Activated naive CD8-positive, alpha-beta T cell treated with anti-CD3 and anti-CD28 coated beads, Interleukin-2, amount 50 U/mL, for 16 hours (primary cell): ENCODE measurements around the gene GJA1.
"Not testable (repeated sequence)": the region's sequence is repeated elsewhere in the genome, so short reads cannot be mapped to it uniquely, and the experiment has no call there.

ENCODE experiments used
- DNase-seq: peaks from one replicate; pipeline ENCODE4 v3.0.0-alpha.2; 2020; ENCODE audit warnings: low read depth, low spot score

Gene GJA1

DNA sequence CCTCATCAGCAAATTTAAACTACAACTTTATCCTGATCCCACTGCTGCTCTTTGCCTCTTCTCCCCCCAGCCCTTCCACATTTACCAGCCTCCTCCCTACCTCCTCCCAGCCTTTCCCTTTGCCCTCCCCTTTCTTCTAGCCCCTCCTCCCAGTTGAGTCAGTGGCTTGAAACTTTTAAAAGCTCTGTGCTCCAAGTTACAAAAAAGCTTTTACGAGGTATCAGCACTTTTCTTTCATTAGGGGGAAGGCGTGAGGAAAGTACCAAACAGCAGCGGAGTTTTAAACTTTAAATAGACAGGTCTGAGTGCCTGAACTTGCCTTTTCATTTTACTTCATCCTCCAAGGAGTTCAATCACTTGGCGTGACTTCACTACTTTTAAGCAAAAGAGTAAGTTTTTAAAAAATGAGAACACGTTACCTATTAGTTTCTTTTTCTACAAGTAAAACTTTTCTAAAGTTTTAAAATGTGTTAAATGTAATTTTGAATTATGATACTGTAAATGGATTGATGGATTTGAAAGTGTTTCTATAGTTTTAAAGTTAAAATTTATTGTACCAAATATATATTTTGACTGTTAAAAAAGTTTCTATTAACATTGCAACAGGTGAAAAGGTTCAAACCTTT lies at the start of gene GJA1:
Gene GJA1 (plus strand): TSS at position 203 of the 626 bp plus-strand sequence. CDS start 11,202 bp downstream, outside the sequence.
- DNase-seq = no peak

DNA sequence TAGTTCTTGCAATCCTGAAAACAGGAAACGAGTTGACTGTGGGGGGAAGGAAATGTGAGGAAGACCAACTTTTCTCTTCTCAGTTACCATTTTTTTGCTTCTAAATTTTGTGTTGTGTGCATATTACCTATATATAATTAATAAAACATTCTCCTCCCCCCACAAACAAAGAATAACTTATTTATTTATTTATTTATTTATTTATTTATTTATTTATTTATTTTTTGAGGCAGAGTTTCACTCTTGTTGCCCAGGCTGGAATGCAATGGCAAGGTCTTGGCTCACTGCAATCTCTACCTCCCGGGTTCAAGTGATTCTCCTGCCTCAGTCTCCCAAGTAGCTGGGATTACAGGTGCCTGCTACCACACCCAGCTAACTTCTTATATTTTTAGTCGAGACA lies 48.9 kb upstream of the GJA1 start:
- DNase-seq = not testable (repeated sequence)

DNA sequence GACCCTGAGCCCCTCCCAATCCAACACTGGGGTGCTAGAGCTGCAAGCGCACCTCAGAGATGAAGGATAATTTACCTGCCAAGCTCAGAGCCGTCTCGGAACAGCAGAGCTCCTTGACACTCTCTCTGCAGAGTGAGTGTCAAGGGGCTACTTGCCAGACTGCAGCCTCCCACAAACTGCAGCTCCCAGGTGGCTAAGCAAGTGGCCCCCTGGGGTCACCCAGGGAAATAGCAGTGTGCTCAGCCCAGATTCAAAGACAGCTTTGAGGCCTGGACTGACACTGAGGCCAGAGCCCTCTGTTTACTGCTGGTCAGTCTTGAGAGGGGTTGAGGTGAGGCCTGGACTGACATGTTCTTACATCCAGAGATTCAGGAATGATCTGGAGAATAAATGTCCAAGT lies 46.0 kb upstream of the GJA1 start:
- no peak for DNase-seq

DNA sequence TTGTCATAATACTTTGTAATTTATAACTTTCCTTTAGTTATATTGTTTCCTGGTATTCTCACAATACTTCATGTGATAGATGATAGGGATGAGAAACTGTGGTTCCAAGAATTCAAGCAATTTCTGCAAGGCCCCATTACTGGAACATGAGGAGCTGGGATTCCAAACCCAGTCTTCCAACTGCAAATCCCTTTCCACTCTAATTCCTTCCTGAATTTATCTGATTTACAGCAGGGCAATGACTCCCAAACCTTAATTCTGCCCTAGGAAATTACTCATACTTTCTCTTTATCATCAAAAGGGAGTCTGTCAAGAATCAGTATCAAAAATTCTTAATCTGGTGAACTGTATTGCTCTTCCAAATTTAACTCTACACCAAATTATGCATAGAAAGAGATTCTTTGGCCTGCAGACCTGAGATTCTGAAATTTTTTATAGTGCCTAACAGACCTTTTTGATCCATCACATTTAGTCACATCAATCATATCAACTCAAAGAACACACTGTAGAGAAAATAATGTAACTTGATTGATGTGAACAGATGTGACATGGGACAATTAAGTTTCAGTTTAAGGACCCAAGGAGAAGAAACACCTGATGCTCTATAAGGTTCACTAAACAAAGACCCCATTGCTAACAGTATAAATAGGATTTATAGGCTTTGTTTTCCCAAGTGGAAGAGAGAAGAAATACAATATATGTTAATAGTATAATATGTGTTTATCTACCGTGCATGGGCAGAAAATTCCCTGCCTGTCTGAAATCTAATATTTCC lies 41.5 kb upstream of the GJA1 start:
- no peak for DNase-seq

DNA sequence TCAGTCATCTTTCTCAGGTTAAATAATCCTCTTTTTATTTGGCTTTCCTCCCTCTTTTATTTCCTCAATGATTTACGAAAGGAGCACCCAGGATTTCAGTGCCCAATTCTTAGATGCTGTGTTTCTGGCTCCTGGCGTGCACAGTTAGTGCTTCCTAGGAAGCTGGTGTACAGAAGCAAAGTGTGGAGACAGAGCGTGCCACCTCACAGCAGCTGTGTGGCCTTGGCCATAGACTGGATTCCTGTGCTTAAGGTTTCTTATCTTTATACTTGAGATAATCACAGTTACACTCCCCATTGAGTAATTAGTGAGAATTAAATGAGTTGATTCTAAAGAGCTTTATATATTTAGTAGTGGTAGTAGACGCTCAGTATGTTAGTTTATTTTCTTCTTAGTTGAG lies 39.7 kb upstream of the GJA1 start:
- no peak for DNase-seq

DNA sequence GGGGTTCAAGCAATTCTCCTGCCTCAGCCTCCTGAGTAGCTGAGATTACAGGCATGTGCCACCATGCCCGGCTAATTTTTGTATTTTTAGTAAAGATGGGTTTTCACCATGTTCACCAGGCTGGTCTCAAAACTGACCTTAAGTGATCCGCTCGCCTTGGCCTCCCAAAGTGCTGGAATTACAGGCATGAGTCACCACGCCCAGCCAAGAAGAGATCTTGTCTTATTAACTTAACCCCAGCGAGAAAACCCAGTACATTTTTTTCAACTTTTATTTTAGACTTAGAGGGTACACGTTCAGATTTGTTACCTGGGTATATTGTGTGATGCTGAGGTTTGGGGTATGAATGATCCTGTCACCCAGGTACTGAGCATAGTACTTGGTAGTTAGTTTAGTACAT lies 38.3 kb upstream of the GJA1 start:
- not testable (repeated sequence) for DNase-seq

DNA sequence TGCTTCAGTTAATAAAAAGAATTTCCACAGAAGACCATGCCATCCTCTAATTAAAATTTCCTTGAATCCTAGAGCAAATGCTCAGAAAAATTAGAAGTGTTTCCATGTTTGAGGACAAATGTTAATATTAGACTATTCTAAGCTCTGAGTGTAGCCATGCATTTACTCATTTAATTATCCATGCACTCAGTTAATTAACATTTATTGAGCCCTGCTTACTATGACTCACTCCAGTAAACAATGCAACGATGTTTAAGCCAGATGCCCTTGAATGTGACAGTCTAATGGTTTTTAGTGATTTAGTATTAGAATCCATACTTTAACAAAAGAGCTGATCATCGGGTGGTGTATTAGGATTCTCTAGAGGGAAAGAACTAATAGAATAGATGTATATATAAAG lies 37.3 kb upstream of the GJA1 start:
- DNase-seq = no peak

DNA sequence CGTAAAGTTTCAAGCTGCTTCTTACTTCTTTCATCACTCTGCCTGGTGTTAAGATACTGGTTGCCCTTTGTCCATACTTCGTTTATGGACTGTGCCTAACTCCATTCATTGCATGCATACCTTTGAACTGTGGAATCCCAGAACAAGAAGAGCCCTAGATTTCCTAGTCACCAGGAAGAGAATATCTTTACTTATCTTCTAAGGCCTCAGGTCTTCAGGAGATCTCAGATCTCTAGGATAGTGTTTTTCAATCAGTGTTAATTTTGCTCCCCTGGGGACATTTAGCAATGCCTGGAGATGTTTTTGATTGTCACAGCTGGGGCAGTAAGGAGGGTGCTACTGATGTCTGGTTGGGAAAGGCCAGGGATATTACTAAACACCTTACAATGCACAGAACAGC lies 35.5 kb upstream of the GJA1 start:
- no peak for DNase-seq

DNA sequence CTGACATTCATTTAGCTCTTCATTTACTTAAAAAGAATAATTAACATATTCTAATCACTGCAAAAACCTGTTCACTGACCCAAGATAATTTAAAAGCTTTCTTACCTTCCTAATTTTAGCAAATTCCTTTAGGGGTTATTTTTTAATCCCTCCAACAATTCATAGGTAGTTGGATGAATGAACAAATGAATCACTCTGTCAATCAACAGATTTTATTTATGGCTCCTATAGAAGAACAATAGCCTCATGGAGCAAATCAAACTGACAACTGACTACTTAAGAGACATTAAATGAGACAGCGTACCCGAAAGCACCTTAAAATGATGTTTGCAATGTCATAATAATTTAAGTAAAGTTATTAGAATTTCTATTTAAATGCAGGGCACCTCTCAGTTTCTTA lies 31.5 kb upstream of the GJA1 start:
- DNase-seq = no peak

DNA sequence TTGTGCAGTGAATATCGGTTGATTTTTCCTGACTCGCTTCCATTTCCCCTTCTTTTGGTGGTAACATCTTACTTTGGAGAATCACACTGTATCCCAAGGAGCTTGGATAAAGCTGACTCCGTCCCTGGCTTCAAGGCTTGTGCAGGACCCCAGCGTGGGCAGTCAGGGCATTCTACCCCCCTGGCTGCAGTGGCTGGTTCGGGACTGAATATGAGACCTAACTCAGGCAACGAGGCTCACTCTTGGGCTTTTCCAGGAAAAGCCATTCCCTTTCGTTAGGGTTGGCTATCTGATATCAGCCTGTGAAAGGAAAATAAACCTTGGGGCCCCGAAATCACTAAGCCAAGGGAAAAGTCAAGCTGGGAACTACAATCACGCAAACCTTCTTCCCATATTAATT lies 30.1 kb upstream of the GJA1 start:
- DNase-seq = no peak

DNA sequence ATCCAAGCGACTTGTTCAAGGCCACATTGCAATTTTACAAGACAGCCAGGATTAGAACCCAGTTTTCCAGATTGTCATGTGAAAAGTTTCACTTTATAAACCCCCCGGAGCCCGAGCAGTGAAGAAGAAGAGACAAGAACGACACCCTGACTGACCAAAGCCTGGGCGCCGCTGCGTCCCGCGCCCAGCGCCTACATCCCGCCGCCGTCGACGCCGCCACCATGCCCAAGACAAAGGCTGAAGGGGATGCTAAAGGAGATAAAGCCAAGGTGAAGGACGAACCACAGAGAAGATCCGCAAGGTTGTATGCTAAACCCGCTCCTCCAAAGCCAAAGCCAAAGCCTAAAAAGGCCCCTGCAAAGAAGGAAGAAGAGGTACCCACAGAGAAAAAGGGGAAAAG lies 27.1 kb upstream of the GJA1 start:
- no peak for DNase-seq

DNA sequence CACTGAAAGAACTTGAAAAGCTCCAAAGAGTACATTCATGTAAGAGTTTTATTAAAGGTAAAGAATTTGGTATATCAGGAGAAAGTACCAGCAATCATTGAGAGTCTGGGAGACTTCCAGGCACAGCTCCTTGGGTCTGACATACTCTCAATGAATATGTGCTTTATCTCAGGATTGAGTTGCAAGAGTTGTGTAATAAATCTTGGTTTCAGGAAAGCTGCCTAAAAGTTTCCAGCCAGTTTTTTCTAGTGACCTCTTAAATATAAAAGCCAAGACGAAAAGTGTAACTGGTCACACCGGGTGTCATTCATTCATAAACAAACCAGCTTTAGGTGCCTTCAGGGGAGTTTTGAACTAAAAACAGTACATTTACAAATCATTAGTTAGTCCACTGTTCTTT lies 21.6 kb upstream of the GJA1 start:
- no peak for DNase-seq

DNA sequence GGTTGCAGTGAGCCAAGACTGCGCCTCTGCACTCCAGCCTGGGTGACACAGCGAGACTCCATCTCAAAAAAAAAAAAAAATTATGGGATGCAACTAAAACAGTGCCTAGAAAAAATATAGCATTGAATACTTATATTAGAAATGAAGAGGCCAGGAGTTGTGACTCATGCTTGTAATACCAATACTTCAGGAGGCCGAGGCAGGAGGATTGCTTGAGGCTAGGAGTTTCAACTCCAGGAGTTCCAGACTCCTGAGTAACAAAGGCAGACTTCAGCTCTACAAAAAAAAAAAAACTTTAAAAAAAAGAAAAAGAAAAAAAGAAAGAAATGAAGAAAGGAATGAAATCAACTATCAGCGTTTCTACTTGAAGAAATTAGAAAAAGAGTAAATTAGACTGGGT lies 17.1 kb upstream of the GJA1 start:
- DNase-seq = no peak

DNA sequence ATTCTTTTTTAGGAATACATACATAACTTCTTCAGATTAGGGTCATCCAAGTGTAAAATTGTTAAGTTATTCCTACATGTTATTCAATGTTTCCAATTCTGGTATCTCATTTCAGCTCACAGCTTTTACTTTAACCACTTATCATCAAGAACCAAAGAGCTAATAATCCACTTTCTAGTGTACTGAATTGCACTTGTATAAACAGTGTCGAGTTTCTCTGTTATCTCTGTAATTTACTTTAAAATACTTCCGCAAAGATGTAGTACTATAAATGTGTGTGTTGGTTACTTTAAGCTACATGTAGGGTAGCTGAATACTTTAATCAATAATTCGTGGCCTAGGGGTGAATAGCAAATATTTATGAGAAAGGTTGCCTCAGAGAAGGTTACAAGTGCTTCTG lies 8.8 kb upstream of the GJA1 start:
- DNase-seq = no peak

DNA sequence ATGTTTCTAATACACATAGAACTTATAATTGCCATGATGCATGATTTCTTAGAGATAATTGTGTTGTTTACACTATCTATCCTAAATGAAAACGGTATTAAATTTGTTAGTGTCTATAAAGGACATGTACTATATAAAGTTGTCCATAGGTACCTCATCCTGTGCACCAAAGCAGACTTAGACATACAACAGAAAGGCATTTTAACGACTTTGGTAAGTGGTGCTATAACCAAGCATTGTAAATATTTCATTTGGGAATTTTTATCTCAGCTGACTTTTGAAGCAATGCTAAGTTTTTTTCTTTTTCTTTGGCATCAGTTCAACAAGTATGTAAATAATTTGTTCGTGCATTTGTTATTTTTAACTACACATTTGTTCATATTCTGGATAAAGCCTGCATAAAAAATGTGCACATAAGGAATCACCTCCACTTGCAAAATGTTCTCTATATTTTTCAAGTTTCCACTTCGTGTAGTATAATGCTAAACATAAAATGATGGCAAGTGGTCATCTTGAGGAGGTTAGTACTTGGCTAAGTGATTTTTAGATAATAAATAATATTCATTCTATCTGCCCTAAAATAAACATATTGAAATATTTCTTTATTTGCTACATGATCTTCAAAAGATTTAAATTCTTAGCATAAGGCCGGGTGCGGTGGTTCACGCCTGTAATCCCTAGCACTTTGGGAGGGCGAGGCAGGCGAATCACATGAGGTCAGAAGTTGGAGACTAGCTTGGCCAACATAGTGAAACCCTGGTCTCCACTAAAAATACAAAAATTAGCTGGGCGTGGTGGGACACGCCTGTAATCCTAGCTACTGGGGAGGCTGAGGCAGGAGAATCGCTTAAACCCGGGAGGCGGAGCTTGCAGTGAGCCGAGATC lies 6.3 kb upstream of the GJA1 start:
- DNase-seq = no peak

DNA sequence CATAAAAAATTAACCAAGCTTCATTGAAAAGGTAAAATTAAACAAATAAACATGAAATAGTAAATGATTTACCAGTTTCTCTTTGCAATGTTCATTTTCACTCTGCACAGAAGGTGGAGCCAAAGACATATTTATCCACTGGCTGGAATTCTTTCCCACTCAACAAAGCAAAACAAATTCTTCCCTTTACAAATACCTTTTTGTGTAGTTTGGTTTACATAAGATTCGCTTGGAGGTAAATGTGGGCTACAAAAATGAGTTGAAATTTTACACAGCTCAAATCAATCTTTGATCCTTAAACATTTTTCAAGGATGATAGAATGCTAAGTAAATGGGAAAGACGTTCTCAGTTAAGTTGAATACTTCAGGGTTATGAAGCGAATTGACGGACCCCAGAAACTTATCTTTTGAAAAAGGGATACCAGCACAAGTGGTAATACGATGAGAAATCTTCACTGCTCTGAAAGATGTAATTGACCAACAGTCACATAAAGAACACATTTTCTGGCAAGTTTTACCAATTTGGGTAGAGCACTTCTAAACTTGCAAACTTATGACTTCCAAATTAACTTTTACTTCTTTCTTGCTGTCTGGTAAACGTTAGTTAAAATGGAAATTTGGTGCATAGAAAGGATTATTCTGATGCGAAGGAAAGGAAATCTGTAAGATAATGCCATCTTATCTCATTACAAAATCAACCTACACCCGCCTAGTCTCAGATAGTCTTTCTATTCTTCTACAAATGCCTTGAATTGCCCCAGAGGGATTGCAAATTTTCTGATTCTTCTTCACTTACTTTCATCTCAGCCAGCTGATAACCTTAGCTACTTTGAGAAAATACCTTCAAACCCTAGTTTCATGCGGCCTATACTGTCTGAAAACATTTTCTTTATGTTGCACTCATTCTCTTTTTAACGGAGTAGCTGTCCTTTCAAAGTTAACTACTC lies 4.7 kb upstream of the GJA1 start:
- no peak for DNase-seq

DNA sequence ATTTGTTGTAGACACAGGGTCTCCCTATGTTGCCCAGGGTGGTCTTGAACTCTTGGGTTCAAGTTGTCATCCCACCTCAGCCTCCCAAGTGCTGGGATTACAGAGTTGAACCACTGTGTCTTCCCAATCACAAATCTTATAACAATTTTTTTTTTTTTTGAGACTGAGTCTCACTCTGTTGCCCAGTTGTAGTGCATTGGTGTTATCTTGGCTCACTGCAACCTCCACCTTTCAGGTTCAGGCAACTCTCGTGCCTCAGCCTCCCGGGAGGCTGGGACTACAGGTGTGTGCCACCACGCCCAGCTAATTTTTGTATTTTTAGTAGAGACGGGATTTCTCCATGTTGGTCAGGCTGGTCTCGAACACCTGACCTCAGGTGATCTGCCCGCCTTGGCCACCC lies 3.7 kb upstream of the GJA1 start:
- not testable (repeated sequence) for DNase-seq

DNA sequence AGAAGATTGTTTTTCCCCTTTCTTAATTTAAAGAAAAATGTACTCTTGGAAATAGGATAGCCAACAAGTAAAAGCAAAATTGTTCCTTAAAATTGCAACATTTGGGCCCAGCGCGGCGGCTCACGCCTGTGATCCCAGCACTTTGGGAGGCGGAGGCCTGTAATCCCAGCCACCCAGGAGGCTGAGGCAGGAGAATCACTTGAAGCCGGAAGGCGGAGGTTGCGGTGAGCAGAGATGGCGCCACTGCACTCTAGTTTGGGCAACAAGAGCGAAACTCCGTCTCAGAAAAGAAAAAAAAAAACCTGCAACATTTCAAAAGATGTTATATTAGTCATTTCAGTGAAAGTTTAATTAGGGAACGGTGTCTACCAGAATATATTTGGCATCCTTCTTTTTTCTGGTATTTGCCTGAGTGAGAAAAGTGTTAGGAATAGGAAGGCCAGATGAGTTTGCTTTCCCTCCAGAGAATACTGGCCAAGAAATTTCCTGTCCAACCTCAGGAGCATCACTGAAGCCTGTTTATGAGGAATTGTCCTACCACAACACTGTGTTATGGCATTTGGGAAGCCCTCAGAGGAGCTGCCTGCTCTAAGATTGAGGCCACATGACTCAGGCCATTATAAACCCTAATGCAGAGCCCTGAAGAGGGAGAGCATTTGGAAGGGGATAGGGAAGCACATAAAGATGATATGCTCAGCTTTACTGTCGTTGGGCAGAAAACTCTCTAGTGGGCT lies 1.2 kb upstream of the GJA1 start:
- DNase-seq = no peak

DNA sequence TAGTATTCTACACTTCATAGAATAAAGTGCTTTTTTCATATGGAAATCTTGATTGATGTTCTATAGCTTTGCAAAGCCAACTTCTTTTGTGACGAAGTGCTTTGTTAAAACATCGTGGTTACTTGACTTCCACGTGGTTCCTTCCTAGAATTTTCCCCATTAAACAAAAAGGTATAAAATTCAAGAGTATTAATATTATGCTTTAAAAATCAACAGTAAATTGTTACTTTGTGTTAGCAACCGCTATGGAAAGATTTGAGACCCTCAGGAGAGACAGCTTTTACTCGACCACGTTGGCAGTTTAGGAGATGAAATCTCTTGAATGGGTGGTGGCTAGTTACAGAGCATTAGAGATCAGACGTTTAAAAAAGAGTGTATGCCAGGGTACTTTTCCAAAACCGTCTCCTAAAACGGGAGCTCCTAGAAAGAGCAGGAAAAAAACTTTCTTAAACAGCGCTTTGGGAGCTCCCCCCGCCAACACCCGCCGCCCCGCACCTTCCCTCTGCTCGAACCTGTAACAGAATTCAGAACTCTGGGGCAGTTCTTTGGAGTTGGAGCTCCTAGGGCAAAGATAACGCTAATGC lies 920 bp downstream of the GJA1 start:
- DNase-seq = no peak
